MCF 10A (cell line): ENCODE results near the gene TRAPPC3. TPM values are rescaled to one million over a fixed set of nuclear protein-coding genes. Genes with fewer than 3 reads are reported as not detected.

ENCODE experiments used
- BruUV-seq: library from RNA; stranded (reverse); fragments of 400-500 nt; replicated peaks from 2 replicates; lab custom pipeline; 2021; lab: Mats Ljungman, UMichigan
- CTCF ChIA-PET: fragments of 300-600 bp; sonication (Branson Sonifier 250); formaldehyde crosslinking; extraction: SDS; loops from one replicate; lab custom pipeline; 2021; ENCODE audit warnings: antibody characterized with exemption, inconsistent platforms; lab: Yijun Ruan, JAX
- POLR2A ChIA-PET: fragments of 300-600, 350-650 bp; sonication (Branson Sonifier 250); formaldehyde crosslinking; extraction: SDS; loops from one replicate; lab custom pipeline; 2020; ENCODE audit warnings: antibody characterized with exemption, inconsistent platforms; lab: Yijun Ruan, JAX
- DNase-seq: peaks from one replicate; pipeline ENCODE4 v3.0.0-alpha.2; 2018; ENCODE audit not compliant: unreplicated experiment
- H3K27ac Mint-ChIP-seq: one replicate; pipeline ENCODE4 v1.8.0; 2022; ENCODE audit warnings: mild to moderate bottlenecking, low read depth, mixed read lengths; ENCODE audit not compliant: unreplicated experiment
- H3K27me3 Mint-ChIP-seq: one replicate; pipeline ENCODE4 v1.8.0; 2022; ENCODE audit warnings: mixed read lengths; ENCODE audit not compliant: insufficient read depth, unreplicated experiment
- H3K36me3 Mint-ChIP-seq: one replicate; pipeline ENCODE4 v1.8.0; 2022; ENCODE audit warnings: mild to moderate bottlenecking, moderate library complexity, mixed read lengths; ENCODE audit not compliant: insufficient read depth, unreplicated experiment
- H3K4me1 Mint-ChIP-seq: one replicate; pipeline ENCODE4 v1.8.0; 2022; ENCODE audit warnings: mixed read lengths; ENCODE audit not compliant: insufficient read depth, unreplicated experiment
- H3K4me3 Mint-ChIP-seq: one replicate; pipeline ENCODE4 v1.8.0; 2022; ENCODE audit warnings: mild to moderate bottlenecking, moderate library complexity, mixed read lengths; ENCODE audit not compliant: unreplicated experiment
- H3K9me3 Mint-ChIP-seq: one replicate; pipeline ENCODE4 v1.8.0; 2022; ENCODE audit warnings: mixed read lengths; ENCODE audit not compliant: unreplicated experiment
- intact Hi-C: fragments of 100-400 bp; cut with micrococcal nuclease; formaldehyde crosslinking; loops from 2 replicates; pipeline ENCODE4 v1.14.1; 2022
- total RNA-seq: library from RNA; stranded (reverse); gene quantifications from 2 replicates; pipeline ENCODE4 v1.2.3, GENCODE V29; 2022
- TF ChIP-seq, protein P1 (sequence below): fragments of 200-600 bp; IDR thresholded peaks from one replicate; pipeline ENCODE4 v1.8.0; 2022; ENCODE audit warnings: antibody characterized with exemption, mild to moderate bottlenecking; ENCODE audit not compliant: unreplicated experiment

TRAPPC3 gene
- total RNA-seq, 1 experiment from 2014 or later: 72.8 TPM

DNA sequence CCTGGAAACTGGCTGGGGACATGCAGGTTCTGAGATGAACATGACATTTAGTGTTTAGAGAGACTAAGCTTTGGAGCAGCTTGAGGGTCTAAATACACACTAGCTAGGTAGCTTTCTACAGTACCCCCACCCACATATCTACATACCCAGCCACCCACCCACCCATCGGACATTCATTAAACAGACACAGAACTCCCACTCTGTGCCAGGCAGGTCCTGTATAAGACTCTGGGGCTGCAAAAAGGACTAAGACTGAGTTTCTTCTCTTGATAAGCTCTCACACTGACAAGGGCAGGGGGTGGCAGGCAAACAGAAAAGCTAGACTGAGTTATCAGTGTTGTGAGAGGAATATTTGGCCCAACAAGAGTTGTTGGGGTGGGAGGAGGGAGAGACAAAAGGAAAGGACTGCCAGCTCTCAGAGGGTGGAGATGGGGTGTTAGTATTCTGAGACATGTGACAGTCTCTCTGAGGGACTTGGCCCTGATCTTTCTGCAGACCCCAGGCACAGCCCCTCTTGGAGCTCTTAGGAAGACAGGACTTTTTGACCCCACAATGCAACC, 13.5 kb upstream of the TRAPPC3 start:
- ChIA-PET POLR2A (interaction anchor here (0.7 to 6.3 kb wide), 12 partner anchors 8 to 143 kb away, joined by 3 to 94 read pairs (median 4); partner anchors contain the start of genes SH3D21, THRAP3 and TRAPPC3), CTCF (interaction anchor here (0.6 to 8.1 kb wide), 9 partner anchors 8 to 257 kb away, joined by 3 to 85 read pairs (median 3); partner anchors contain the start of gene TRAPPC3)
- Mint-ChIP-seq H3K4me3 (peak overlapping the region; percentile 66), H3K27ac (peak overlapping the region; percentile 94), H3K4me1 (peaks cover 67% of the 10 kb centered on the region), H3K9me3 (no peaks in the 10 kb centered on the region), H3K27me3 (no peaks in the 10 kb centered on the region), H3K36me3 (peaks cover 24% of the 10 kb centered on the region)
- TF ChIP-seq, protein P1, sequence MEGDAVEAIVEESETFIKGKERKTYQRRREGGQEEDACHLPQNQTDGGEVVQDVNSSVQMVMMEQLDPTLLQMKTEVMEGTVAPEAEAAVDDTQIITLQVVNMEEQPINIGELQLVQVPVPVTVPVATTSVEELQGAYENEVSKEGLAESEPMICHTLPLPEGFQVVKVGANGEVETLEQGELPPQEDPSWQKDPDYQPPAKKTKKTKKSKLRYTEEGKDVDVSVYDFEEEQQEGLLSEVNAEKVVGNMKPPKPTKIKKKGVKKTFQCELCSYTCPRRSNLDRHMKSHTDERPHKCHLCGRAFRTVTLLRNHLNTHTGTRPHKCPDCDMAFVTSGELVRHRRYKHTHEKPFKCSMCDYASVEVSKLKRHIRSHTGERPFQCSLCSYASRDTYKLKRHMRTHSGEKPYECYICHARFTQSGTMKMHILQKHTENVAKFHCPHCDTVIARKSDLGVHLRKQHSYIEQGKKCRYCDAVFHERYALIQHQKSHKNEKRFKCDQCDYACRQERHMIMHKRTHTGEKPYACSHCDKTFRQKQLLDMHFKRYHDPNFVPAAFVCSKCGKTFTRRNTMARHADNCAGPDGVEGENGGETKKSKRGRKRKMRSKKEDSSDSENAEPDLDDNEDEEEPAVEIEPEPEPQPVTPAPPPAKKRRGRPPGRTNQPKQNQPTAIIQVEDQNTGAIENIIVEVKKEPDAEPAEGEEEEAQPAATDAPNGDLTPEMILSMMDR: no peak
- TSS peak; percentile 8 for BruUV-seq
- DNase-seq: no peak
- intact Hi-C loops: no loop called here

DNA sequence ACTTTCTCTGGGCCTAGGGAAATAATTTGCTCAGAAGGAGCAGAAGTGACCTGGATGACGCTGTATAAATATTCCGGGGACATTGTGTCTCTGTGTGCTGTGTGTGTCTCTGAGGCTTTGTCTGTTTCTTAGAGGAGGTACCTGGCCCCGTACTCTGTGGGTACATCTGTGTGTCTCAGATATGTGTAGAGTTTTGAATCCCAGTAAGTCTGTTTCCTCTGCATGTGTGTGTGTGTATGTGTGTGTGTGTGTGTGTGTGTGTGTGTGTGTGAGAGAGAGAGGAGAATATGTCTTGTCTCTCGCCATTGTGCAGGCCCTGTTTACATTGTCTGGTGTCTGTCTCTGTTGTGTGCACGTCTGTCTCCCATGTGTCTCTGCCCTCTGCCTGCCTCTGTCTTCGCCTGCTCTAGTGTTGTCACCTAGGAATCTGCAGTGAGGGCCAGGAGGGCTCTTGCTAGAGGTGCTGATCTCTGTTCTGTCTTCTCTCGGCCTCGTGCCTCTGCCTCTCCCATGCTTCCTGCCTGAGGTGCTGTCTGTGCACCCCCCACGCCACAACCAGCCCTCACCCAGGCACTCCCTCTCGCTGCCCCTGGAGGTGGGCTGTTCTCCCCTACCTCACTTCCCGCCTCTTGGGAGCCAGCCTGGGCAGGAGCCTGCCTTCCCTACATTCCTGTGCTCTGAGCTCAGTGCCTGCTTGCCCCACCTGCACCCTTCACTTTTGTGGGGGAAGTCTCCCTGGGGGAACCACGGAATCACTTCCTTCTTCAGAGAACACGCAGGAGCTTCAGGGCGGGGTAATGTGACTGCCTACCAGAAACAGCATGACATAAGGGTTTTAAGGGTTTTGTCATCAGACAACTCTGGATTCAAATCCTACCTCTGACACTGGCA, 12.6 kb upstream of the TRAPPC3 start:
- peaks cover 23% of the 10 kb centered on the region for H3K36me3 Mint-ChIP-seq
- POLR2A ChIA-PET: interaction anchor here (0.7 to 6.3 kb wide), 14 partner anchors 9 to 231 kb away, joined by 3 to 94 read pairs (median 4); partner anchors contain the start of genes AGO3, SH3D21, THRAP3 and TRAPPC3
- H3K27ac Mint-ChIP-seq: peak overlapping the region; percentile 94
- H3K4me1 Mint-ChIP-seq: peaks cover 67% of the 10 kb centered on the region
- peak overlapping the region; percentile 66 for H3K4me3 Mint-ChIP-seq
- intact Hi-C loops: loop anchor here (1.0 kb wide), 2 partner anchors 13 to 26 kb away; partner anchors contain the start of gene TRAPPC3
- BruUV-seq: TSS peak; percentile 89
- H3K27me3 Mint-ChIP-seq: no peaks in the 10 kb centered on the region
- CTCF ChIA-PET: interaction anchor here (0.5 to 8.1 kb wide), 18 partner anchors 9 to 1605 kb away, joined by 3 to 85 read pairs (median 3); partner anchors contain the start of genes THRAP3 and TRAPPC3
- no peaks in the 10 kb centered on the region for H3K9me3 Mint-ChIP-seq
- peak; percentile 60 for DNase-seq
- TF ChIP-seq, protein P1: no peak

DNA sequence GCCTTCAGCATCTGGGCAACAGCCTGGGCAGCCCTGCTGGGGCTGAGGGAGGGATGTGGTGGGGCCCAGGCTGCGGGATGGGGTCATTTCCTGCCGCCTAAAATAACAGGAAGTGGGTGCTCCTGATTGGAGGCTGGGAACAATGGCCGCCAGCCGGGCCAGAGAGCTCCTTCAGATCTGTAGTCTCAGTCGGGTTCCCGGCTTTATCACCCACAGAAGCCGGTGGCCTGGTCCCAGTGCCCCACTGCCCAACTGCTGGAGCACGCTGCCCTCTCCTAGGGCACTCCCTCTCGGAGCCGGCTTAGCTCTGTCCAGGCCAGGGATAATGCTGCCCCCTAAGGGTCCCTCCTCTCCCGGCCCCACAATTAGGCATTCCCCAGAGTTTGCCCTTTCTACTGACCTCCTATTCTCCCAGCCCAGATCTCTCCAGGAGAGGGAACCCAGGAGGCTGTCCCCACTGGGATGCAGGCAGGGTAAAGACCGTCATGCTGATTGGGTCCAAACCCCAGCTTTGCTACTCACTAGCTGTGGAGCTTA, 11.7 kb upstream of the TRAPPC3 start:
- Mint-ChIP-seq H3K36me3 (peaks cover 17% of the 10 kb centered on the region), H3K27me3 (no peaks in the 10 kb centered on the region), H3K4me3 (peak overlapping the region; percentile 66), H3K27ac (peak overlapping the region; percentile 94), H3K4me1 (peaks cover 61% of the 10 kb centered on the region), H3K9me3 (no peaks in the 10 kb centered on the region)
- TF ChIP-seq, protein P1: peak; percentile 40
- CTCF ChIA-PET: interaction anchor here (0.6 to 8.1 kb wide), 17 partner anchors 10 to 1088 kb away, joined by 3 to 85 read pairs (median 4); partner anchors contain the start of genes THRAP3 and TRAPPC3
- intact Hi-C loops: loop anchor here (1.0 kb wide), 2 partner anchors 12 to 27 kb away; partner anchors contain the start of gene TRAPPC3
- DNase-seq: peak; percentile 59
- no TSS peak for BruUV-seq
- POLR2A ChIA-PET: interaction anchor here (0.6 to 6.3 kb wide), 13 partner anchors 10 to 278 kb away, joined by 3 to 94 read pairs (median 4); partner anchors contain the start of genes AGO1, AGO3, LSM10 and SH3D21
